HepG2 (cell line): ENCODE measurements around the gene KLHDC8B. TPM values are rescaled to one million over a fixed set of nuclear protein-coding genes. Genes with fewer than 3 reads are reported as not detected.

ENCODE experiments used
- BCL6 ChIP-seq: IDR thresholded peaks from 2 replicates; pipeline ENCODE4 v1.6.1; 2016; ENCODE audit warnings: missing genetic modification reagents, missing compliant biosample characterization
- EP300 ChIP-seq, 3 experiments: sonication (generic) in 1 of 3; formaldehyde crosslinking in 1 of 3; IDR thresholded peaks; 2 replicates each; pipeline versions ENCODE4 v1.5.1 to v1.6.1; 2011 to 2020; ENCODE audit warnings: low read depth in 2 of 3, low read length in 2 of 3, borderline replicate concordance in 1 of 3, improper control_type of control experiment in 1 of 3, mild to moderate bottlenecking in 1 of 3, missing genetic modification reagents in 1 of 3, moderate library complexity in 1 of 3
- ESRRA ChIP-seq: sonication (generic); formaldehyde crosslinking; IDR thresholded peaks from 2 replicates; pipeline ENCODE4 v1.5.1; 2020; ENCODE audit warnings: mild to moderate bottlenecking, low read depth, missing genetic modification reagents
- FOXO1 ChIP-seq: sonication (generic); formaldehyde crosslinking; IDR thresholded peaks from 2 replicates; pipeline ENCODE4 v1.4.0; 2020; ENCODE audit warnings: missing genetic modification reagents
- HNRNPL ChIP-seq: fragments of 200-400 bp; formaldehyde crosslinking; IDR thresholded peaks from 2 replicates; pipeline ENCODE4 v1.6.1; 2017; ENCODE audit warnings: mild to moderate bottlenecking, low read depth, low read length
- KLF16 ChIP-seq, 2 experiments: sonication (generic) in 1 of 2; formaldehyde crosslinking in 1 of 2; IDR thresholded peaks; 2 replicates each; pipeline versions ENCODE4 v1.6.1 to v1.8.0; 2016 to 2023; ENCODE audit warnings: missing genetic modification reagents in 2 of 2, missing compliant biosample characterization in 1 of 2
- NFATC3 ChIP-seq: sonication (generic); formaldehyde crosslinking; IDR thresholded peaks from 2 replicates; pipeline ENCODE4 v1.5.1; 2020; ENCODE audit warnings: mild to moderate bottlenecking, missing genetic modification reagents
- PCBP2 ChIP-seq: fragments of 200-400 bp; formaldehyde crosslinking; optimal IDR thresholded peaks from 2 replicates; pipeline ENCODE3; 2018; ENCODE audit warnings: low read length, low read depth; ENCODE audit not compliant: poor library complexity, severe bottlenecking
- RXRA ChIP-seq: sonication (generic); formaldehyde crosslinking; IDR thresholded peaks from 2 replicates; pipeline ENCODE4 v1.5.1; 2020; ENCODE audit warnings: missing genetic modification reagents
- ZNF136 ChIP-seq: sonication (generic); formaldehyde crosslinking; IDR thresholded peaks from 2 replicates; pipeline ENCODE4 v1.8.1; 2022; ENCODE audit warnings: low read depth, mild to moderate bottlenecking, moderate library complexity, missing genetic modification reagents
- ZNF878 ChIP-seq: sonication (generic); formaldehyde crosslinking; IDR thresholded peaks from 2 replicates; pipeline ENCODE4 v1.8.1; 2023; ENCODE audit warnings: mild to moderate bottlenecking, missing genetic modification reagents, moderate library complexity
- ZSCAN12 ChIP-seq: sonication (generic); formaldehyde crosslinking; IDR thresholded peaks from 2 replicates; pipeline ENCODE4 v1.9.0; 2021; ENCODE audit warnings: mild to moderate bottlenecking, missing genetic modification reagents
- polyA plus RNA-seq, 8 experiments: library from polyadenylated mRNA; depleted of rRNA in 3 of 8; stranded (reverse) in 7 of 8; unstranded in 1 of 8; fragments of >200 nt; fragmentation: Illumina TruSeq in 4 of 8; extraction: Trizol in 4 of 8; gene quantifications; 2 replicates each; pipeline versions ENCODE4 v1.2.1 to v1.2.3, GENCODE V29; 2011 to 2016; ENCODE audit warnings: low read depth in 4 of 8, missing spikeins in 1 of 8, mixed read lengths in 1 of 8; ENCODE audit not compliant: insufficient read depth in 1 of 8
- total RNA-seq, 5 experiments: library from RNA; depleted of rRNA; stranded (reverse); fragments of >200 nt; fragmentation: Illumina TruSeq; extraction: Trizol; gene quantifications; 2 replicates each; pipeline ENCODE4 v1.2.3, GENCODE V29; 2016; ENCODE audit warnings: low read depth in 1 of 5
- TF ChIP-seq, protein P1 (sequence below): sonication (generic); formaldehyde crosslinking; IDR thresholded peaks from 2 replicates; pipeline ENCODE4 v1.4.0; 2020; ENCODE audit warnings: missing genetic modification reagents
- TF ChIP-seq, protein P2 (sequence below): sonication (generic); formaldehyde crosslinking; IDR thresholded peaks from 2 replicates; pipeline ENCODE4 v1.4.0; 2020; ENCODE audit warnings: missing genetic modification reagents
- TF ChIP-seq, protein P3 (sequence below): sonication (generic); formaldehyde crosslinking; IDR thresholded peaks from 2 replicates; pipeline ENCODE4 v1.4.0; 2020; ENCODE audit warnings: missing genetic modification reagents
- TF ChIP-seq, protein P4 (sequence below): sonication (generic); formaldehyde crosslinking; IDR thresholded peaks from 2 replicates; pipeline ENCODE4 v1.5.1; 2020; ENCODE audit warnings: mild to moderate bottlenecking, missing genetic modification reagents, moderate library complexity
- TF ChIP-seq, protein P5 (sequence below): sonication (generic); formaldehyde crosslinking; IDR thresholded peaks from 2 replicates; pipeline ENCODE4 v1.5.1; 2020; ENCODE audit warnings: missing genetic modification reagents, mild to moderate bottlenecking, borderline replicate concordance
- TF ChIP-seq, protein P6 (sequence below): sonication (generic); formaldehyde crosslinking; IDR thresholded peaks from 2 replicates; pipeline ENCODE4 v1.4.0; 2020; ENCODE audit warnings: missing genetic modification reagents, mild to moderate bottlenecking, borderline replicate concordance
- TF ChIP-seq, protein P7 (sequence below): sonication (generic); formaldehyde crosslinking; conservative IDR thresholded peaks from 2 replicates; pipeline ENCODE4 v1.8.1; 2023; ENCODE audit warnings: missing genetic modification reagents

The KLHDC8B gene
- total and polyA plus RNA-seq, 2 of the 13 experiments (the other 11 are each of a cell fraction or from before 2014, with no cell fraction given): 17.2 to 17.8 TPM

DNA sequence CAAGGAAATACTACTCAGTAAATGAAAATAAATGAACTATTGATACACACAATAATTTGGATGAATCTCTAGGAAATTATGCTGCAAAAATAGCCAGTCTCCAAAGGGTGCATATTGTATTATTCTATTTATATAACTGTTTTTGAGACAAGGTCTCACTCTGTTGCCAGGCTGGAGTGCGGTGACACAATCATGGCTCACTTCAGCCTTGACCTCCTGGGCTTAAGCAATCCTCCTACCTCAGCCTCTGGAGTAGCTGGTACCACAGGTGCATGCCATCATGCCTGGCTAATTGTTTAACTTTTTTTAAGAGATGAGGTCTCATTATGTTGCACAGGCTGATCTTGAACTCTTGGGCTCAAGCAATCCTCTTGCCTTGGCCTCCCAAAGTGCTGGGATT lies 12.5 kb downstream of the KLHDC8B start (continued):
- TF ChIP-seq ZNF136: no peak
- TF ChIP-seq, protein P1, sequence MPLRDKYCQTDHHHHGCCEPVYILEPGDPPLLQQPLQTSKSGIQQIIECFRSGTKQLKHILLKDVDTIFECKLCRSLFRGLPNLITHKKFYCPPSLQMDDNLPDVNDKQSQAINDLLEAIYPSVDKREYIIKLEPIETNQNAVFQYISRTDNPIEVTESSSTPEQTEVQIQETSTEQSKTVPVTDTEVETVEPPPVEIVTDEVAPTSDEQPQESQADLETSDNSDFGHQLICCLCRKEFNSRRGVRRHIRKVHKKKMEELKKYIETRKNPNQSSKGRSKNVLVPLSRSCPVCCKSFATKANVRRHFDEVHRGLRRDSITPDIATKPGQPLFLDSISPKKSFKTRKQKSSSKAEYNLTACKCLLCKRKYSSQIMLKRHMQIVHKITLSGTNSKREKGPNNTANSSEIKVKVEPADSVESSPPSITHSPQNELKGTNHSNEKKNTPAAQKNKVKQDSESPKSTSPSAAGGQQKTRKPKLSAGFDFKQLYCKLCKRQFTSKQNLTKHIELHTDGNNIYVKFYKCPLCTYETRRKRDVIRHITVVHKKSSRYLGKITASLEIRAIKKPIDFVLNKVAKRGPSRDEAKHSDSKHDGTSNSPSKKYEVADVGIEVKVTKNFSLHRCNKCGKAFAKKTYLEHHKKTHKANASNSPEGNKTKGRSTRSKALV (CRISPR knock-in tag): no peak
- no peak for TF ChIP-seq HNRNPL
- TF ChIP-seq ZSCAN12 (CRISPR knock-in tag): no peak
- peak; percentile 32; the same call in 1 of the 2 replicates for TF ChIP-seq FOXO1 (CRISPR knock-in tag)
- TF ChIP-seq, protein P2, sequence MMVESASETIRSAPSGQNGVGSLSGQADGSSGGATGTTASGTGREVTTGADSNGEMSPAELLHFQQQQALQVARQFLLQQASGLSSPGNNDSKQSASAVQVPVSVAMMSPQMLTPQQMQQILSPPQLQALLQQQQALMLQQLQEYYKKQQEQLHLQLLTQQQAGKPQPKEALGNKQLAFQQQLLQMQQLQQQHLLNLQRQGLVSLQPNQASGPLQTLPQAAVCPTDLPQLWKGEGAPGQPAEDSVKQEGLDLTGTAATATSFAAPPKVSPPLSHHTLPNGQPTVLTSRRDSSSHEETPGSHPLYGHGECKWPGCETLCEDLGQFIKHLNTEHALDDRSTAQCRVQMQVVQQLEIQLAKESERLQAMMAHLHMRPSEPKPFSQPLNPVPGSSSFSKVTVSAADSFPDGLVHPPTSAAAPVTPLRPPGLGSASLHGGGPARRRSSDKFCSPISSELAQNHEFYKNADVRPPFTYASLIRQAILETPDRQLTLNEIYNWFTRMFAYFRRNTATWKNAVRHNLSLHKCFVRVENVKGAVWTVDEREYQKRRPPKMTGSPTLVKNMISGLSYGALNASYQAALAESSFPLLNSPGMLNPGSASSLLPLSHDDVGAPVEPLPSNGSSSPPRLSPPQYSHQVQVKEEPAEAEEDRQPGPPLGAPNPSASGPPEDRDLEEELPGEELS (CRISPR knock-in tag): no peak
- TF ChIP-seq RXRA (CRISPR knock-in tag): peak; percentile 60; the same call in 1 of the 2 replicates
- no peak for TF ChIP-seq ESRRA (CRISPR knock-in tag)
- peak; percentile 48; the same call in 1 of the 2 replicates for TF ChIP-seq BCL6 (CRISPR knock-in tag)
- TF ChIP-seq, protein P3, sequence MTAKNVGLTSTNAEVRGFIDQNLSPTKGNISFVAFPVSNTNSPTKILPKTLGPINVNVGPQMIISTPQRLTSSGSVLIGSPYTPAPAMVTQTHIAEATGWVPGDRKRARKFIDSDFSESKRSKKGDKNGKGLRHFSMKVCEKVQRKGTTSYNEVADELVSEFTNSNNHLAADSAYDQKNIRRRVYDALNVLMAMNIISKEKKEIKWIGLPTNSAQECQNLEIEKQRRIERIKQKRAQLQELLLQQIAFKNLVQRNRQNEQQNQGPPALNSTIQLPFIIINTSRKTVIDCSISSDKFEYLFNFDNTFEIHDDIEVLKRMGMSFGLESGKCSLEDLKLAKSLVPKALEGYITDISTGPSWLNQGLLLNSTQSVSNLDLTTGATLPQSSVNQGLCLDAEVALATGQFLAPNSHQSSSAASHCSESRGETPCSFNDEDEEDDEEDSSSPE (CRISPR knock-in tag): no peak
- TF ChIP-seq PCBP2: no peak
- TF ChIP-seq EP300 (IDR thresholded peaks at IDR 0.05; ENCODE audit: low read depth in 2 of 2, low read length in 2 of 2): peak in 1 of 2 experiments; percentile 32; a peak in 1 of 4 replicates
- TF ChIP-seq EP300 (CRISPR knock-in tag; IDR thresholded peaks at IDR 0.05; ENCODE audit: borderline replicate concordance): no peak
- TF ChIP-seq KLF16 (CRISPR knock-in tag; IDR thresholded peaks at IDR 0.05): no peak
- TF ChIP-seq, protein P4, sequence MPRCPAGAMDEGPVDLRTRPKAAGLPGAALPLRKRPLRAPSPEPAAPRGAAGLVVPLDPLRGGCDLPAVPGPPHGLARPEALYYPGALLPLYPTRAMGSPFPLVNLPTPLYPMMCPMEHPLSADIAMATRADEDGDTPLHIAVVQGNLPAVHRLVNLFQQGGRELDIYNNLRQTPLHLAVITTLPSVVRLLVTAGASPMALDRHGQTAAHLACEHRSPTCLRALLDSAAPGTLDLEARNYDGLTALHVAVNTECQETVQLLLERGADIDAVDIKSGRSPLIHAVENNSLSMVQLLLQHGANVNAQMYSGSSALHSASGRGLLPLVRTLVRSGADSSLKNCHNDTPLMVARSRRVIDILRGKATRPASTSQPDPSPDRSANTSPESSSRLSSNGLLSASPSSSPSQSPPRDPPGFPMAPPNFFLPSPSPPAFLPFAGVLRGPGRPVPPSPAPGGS (CRISPR knock-in tag): no peak
- TF ChIP-seq, protein P5, sequence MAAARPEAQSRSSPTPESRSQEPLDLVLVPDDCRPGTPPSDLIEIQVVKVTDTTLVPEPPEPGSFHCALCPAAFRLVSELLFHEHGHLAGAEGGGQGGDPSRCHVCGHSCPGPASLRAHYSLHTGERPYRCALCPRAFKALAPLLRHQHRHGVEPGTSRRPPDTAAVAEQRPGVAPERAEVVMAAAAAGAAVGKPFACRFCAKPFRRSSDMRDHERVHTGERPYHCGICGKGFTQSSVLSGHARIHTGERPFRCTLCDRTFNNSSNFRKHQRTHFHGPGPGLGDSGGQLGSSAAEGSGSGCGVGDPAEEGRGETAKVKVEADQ (CRISPR knock-in tag): no peak
- TF ChIP-seq, protein P6, sequence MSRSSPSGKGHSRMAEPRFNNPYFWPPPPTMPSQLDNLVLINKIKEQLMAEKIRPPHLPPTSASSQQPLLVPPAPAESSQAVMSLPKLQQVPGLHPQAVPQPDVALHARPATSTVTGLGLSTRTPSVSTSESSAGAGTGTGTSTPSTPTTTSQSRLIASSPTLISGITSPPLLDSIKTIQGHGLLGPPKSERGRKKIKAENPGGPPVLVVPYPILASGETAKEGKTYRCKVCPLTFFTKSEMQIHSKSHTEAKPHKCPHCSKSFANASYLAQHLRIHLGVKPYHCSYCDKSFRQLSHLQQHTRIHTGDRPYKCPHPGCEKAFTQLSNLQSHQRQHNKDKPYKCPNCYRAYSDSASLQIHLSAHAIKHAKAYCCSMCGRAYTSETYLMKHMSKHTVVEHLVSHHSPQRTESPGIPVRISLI (CRISPR knock-in tag): no peak; the same call in 1 of the 2 replicates
- TF ChIP-seq NFATC3 (CRISPR knock-in tag): no peak
- TF ChIP-seq, protein P7, sequence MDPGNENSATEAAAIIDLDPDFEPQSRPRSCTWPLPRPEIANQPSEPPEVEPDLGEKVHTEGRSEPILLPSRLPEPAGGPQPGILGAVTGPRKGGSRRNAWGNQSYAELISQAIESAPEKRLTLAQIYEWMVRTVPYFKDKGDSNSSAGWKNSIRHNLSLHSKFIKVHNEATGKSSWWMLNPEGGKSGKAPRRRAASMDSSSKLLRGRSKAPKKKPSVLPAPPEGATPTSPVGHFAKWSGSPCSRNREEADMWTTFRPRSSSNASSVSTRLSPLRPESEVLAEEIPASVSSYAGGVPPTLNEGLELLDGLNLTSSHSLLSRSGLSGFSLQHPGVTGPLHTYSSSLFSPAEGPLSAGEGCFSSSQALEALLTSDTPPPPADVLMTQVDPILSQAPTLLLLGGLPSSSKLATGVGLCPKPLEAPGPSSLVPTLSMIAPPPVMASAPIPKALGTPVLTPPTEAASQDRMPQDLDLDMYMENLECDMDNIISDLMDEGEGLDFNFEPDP (CRISPR knock-in tag): no peak
- no peak for TF ChIP-seq ZNF878
